Calu3 (cell line): ENCODE measurements around the gene HS3ST6. TPM values are rescaled to one million over a fixed set of nuclear protein-coding genes. Genes with fewer than 3 reads are reported as not detected.
A peak's percentile ranks its signal among the peaks of the same experiment; 100 is the strongest.

Experiments
- BruUV-seq: library from RNA; stranded (reverse); fragments of 400-500 nt; replicated peaks from 2 replicates; lab custom pipeline; 2021; lab: Mats Ljungman, UMichigan
- CTCF ChIA-PET: fragments of 300-600 bp; sonication (Branson Sonifier 250); formaldehyde crosslinking; loops from one replicate; lab custom pipeline; 2022; ENCODE audit warnings: antibody characterized with exemption; lab: Charles Lee
- DNase-seq: peaks from one replicate; pipeline ENCODE4 v3.0.0; 2022
- H3K27ac Mint-ChIP-seq: one replicate; pipeline ENCODE4 v1.8.0; 2022; ENCODE audit warnings: mixed read lengths; ENCODE audit not compliant: unreplicated experiment
- H3K27me3 Mint-ChIP-seq: one replicate; pipeline ENCODE4 v1.8.0; 2022; ENCODE audit warnings: mixed read lengths; ENCODE audit not compliant: unreplicated experiment
- H3K36me3 Mint-ChIP-seq: one replicate; pipeline ENCODE4 v1.8.0; 2022; ENCODE audit warnings: mild to moderate bottlenecking, moderate library complexity, mixed read lengths; ENCODE audit not compliant: insufficient read depth, unreplicated experiment
- H3K4me1 Mint-ChIP-seq: one replicate; pipeline ENCODE4 v1.8.0; 2022; ENCODE audit warnings: mild to moderate bottlenecking, low read depth, mixed read lengths; ENCODE audit not compliant: unreplicated experiment
- H3K4me3 Mint-ChIP-seq: one replicate; pipeline ENCODE4 v1.8.0; 2022; ENCODE audit warnings: mild to moderate bottlenecking, low read depth, moderate library complexity, mixed read lengths; ENCODE audit not compliant: unreplicated experiment
- H3K9me3 Mint-ChIP-seq: one replicate; pipeline ENCODE4 v1.8.0; 2022; ENCODE audit warnings: low read depth, mixed read lengths; ENCODE audit not compliant: unreplicated experiment
- intact Hi-C: fragments of 100-400 bp; cut with micrococcal nuclease; formaldehyde crosslinking; loops from one replicate; pipeline ENCODE4 v1.10.0; 2022; ENCODE audit not compliant: unreplicated experiment
- total RNA-seq: library from RNA; stranded (reverse); gene quantifications from 2 replicates; pipeline ENCODE4 v1.2.3, GENCODE V29; 2022
- TF ChIP-seq, protein P1 (sequence below): fragments of 200-600 bp; IDR thresholded peaks from one replicate; pipeline ENCODE4 v1.8.0; 2022; ENCODE audit warnings: antibody characterized with exemption; ENCODE audit not compliant: unreplicated experiment

HS3ST6 gene
- total RNA-seq, 1 experiment from 2014 or later, result not detected

GRCh38 chr16:1903845-1904840, 14.1 kb downstream of the HS3ST6 start:
- Mint-ChIP-seq H3K4me3 (no peak overlapping the region), H3K9me3 (no peaks in the 10 kb centered on the region), H3K4me1 (peaks cover 30% of the 10 kb centered on the region), H3K27ac (no peak overlapping the region), H3K27me3 (peaks cover 86% of the 10 kb centered on the region), H3K36me3 (peaks cover 5% of the 10 kb centered on the region)
- DNase-seq, result no peak
- no TSS peak for BruUV-seq
- CTCF ChIA-PET, result no interaction called here
- intact Hi-C loops, result no loop called here
- TF ChIP-seq, protein P1, sequence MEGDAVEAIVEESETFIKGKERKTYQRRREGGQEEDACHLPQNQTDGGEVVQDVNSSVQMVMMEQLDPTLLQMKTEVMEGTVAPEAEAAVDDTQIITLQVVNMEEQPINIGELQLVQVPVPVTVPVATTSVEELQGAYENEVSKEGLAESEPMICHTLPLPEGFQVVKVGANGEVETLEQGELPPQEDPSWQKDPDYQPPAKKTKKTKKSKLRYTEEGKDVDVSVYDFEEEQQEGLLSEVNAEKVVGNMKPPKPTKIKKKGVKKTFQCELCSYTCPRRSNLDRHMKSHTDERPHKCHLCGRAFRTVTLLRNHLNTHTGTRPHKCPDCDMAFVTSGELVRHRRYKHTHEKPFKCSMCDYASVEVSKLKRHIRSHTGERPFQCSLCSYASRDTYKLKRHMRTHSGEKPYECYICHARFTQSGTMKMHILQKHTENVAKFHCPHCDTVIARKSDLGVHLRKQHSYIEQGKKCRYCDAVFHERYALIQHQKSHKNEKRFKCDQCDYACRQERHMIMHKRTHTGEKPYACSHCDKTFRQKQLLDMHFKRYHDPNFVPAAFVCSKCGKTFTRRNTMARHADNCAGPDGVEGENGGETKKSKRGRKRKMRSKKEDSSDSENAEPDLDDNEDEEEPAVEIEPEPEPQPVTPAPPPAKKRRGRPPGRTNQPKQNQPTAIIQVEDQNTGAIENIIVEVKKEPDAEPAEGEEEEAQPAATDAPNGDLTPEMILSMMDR, result no peak

DNA sequence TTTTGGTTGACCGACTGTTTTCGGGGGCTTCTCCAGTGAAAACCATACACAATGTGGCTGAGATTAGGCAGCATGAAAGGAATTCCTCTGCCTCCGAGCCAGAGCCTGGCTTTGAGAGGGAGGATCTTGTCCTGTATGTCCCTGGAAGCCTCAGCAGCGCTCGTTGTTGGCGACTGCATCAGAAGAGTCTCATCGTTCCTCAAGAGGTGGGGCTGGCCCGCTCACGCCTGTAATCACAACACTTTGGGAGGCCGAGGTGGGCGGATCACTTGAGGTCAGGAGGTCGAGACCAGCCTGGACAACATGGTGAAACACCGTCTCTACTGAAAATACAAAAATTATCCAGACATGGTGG, 15.0 kb downstream of the HS3ST6 start:
- H3K36me3 Mint-ChIP-seq, result peaks cover 6% of the 10 kb centered on the region
- DNase-seq, result no peak
- no peaks in the 10 kb centered on the region for H3K9me3 Mint-ChIP-seq
- CTCF ChIA-PET, result no interaction called here
- BruUV-seq, result no TSS peak
- H3K27ac Mint-ChIP-seq, result no peak overlapping the region
- H3K4me3 Mint-ChIP-seq, result no peak overlapping the region
- intact Hi-C loops, result no loop called here
- H3K4me1 Mint-ChIP-seq, result peaks cover 22% of the 10 kb centered on the region
- TF ChIP-seq, protein P1, result no peak
- peaks cover 86% of the 10 kb centered on the region for H3K27me3 Mint-ChIP-seq

- Mint-ChIP-seq H3K4me3 (no peak overlapping the region), H3K27me3 (peaks cover 86% of the 10 kb centered on the region), H3K4me1 (peaks cover 21% of the 10 kb centered on the region), H3K36me3 (peaks cover 10% of the 10 kb centered on the region), H3K27ac (no peak overlapping the region), H3K9me3 (no peaks in the 10 kb centered on the region)
- intact Hi-C loops, result no loop called here
- no peak for DNase-seq
- no TSS peak for BruUV-seq
- TF ChIP-seq, protein P1, result no peak
- CTCF ChIA-PET, result interaction anchor here (1.1 kb wide), 1 partner anchor 10 kb away, joined by 8 read pairs; no protein-coding TSS in a partner anchor
Measured at GRCh38 chr16:1902547-1903219, 15.5 kb downstream of the HS3ST6 start.

DNA sequence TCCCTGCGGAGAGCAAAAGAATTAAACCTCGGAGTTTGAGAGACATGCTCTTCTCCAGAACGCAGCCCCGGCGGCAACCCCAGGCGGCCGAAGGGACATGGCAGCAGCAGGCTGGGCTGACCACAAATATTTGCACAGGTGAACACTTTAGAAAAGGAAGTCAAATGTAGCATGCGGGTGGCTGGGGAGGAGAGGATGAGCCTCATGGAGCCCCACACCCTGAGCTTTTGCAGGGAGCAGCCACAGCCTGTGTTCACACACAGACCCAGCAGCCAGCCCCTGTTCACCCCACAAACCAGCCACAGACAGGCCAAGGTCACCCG, 17.8 kb downstream of the HS3ST6 start:
- no peak overlapping the region for H3K27ac Mint-ChIP-seq
- DNase-seq, result peak; percentile 42
- H3K4me3 Mint-ChIP-seq, result no peak overlapping the region
- H3K9me3 Mint-ChIP-seq, result no peaks in the 10 kb centered on the region
- peaks cover 84% of the 10 kb centered on the region for H3K27me3 Mint-ChIP-seq
- CTCF ChIA-PET, result no interaction called here
- peaks cover 9% of the 10 kb centered on the region for H3K4me1 Mint-ChIP-seq
- peaks cover 10% of the 10 kb centered on the region for H3K36me3 Mint-ChIP-seq
- no TSS peak for BruUV-seq
- TF ChIP-seq, protein P1, result no peak
- intact Hi-C loops, result no loop called here
